Effector memory CD4-positive, alpha-beta T cell (primary cell): Measurements from ENCODE around the gene TPD52L2.

Experiments
- DNase-seq, 3 donors: peaks; one replicate each; pipeline ENCODE4 v3.0.0-alpha.2; 2020
- H3K27ac ChIP-seq: 2 replicates; pipeline ENCODE4 v1.7.0; 2013; ENCODE audit warnings: mild to moderate bottlenecking, low read length, moderate library complexity; ENCODE audit not compliant: insufficient read depth, poor library complexity, severe bottlenecking
- H3K27me3 ChIP-seq: replicated peaks from 2 replicates; pipeline ENCODE4 v1.7.0; 2013; ENCODE audit warnings: mild to moderate bottlenecking, low read length; ENCODE audit not compliant: insufficient read depth, control insufficient read depth, poor library complexity, severe bottlenecking
- H3K36me3 ChIP-seq: 2 replicates; pipeline ENCODE4 v1.7.0; 2013; ENCODE audit warnings: mild to moderate bottlenecking, low read length, moderate library complexity; ENCODE audit not compliant: control insufficient read depth, insufficient read depth
- H3K4me1 ChIP-seq: 2 replicates; pipeline ENCODE4 v1.7.0; 2013; ENCODE audit warnings: low read length, mild to moderate bottlenecking; ENCODE audit not compliant: control insufficient read depth, insufficient read depth, poor library complexity, severe bottlenecking
- H3K4me3 ChIP-seq: 2 replicates; pipeline ENCODE4 v1.7.0; 2013; ENCODE audit warnings: low read length, low read depth, mild to moderate bottlenecking; ENCODE audit not compliant: insufficient read depth, poor library complexity, severe bottlenecking
- H3K9me3 ChIP-seq: 2 replicates; pipeline ENCODE4 v1.7.0; 2013; ENCODE audit warnings: mild to moderate bottlenecking, low read length, moderate library complexity; ENCODE audit not compliant: control insufficient read depth

Gene TPD52L2

DNA sequence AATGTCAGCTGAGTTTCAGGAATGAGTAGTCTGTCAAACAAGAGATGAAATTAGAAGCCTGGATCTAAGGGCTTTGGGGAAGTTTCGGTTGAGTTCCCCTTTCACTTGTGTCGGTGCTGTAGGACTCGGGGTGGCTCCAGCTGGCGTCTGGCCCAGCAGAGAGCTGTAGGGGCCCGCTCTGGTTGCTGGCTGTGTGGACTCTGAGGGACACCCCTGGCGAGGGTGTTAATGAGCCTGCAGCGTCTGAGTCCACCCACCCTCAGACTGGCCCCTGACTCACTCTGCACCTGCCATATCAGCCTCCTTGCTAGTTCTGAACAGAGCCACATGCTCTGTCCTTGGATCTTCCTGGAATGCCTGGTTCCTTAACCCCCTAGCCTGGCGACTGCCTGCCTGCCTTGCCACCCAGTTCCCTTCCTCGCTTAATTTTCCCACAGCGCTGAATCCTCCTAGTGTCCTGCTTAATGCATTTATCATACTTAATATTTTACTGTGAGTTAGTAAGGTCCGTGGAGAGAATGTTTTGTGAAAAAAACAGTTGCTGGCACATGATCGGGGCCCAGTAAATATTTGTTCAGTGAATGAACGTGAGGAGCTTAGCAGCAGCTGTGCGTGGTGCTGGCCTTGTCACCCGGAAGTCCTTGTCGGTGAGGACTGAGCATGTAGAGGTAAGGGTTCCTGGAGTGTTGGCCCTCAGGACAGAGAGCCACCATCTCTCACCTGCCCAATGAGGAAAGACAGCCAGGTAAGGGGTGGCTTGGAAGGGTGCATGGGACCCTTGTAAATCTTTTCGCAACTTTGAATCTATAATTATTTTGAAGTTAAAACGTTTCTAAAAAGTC is 31.4 kb downstream of the TPD52L2 start:
- H3K4me3 ChIP-seq, result peak overlapping the region; percentile 53
- no peak for DNase-seq
- peaks cover 25% of the 10 kb centered on the region for H3K4me1 ChIP-seq

DNA sequence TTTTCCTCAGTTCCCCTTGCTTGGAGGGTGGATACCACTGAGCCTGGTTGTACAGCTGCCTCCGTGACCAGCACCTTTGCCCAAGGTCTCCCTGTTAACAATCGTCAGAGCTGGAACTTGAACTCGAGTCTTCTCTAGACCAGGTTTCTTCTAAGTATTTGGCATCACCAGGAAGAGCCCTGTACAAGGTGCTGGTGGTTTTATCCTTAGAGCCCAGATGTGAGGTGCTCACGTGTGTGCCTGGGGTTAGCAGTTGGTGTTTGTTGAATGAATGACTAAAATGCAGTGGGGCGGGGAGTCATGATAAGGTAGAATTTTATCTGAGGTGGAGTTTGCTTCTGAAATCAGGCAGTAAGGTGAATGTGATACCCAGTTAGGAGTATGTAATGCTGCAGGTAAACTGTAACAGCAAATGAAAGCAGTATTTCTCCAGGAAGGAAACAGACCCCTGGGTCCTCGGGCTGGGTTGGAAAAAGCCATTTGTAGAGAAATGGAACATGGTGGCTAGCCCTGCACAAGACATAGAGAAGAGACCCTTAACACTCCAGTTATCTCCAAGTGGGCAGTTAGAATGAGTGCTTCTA is 33.0 kb downstream of the TPD52L2 start:
- H3K9me3 ChIP-seq, result no peaks in the 10 kb centered on the region
- peaks cover 3% of the 10 kb centered on the region for H3K36me3 ChIP-seq
- H3K27me3 ChIP-seq, result no peaks in the 10 kb centered on the region
- H3K4me1 ChIP-seq, result peaks cover 27% of the 10 kb centered on the region
- H3K4me3 ChIP-seq, result no peak overlapping the region
- no peak for DNase-seq
- no peak overlapping the region for H3K27ac ChIP-seq

More for the DNA sequence above, 31.4 kb downstream of the TPD52L2 start:
- Histone ChIP-seq H3K27ac (peak overlapping the region; percentile 82), H3K27me3 (no peaks in the 10 kb centered on the region), H3K36me3 (peaks cover 3% of the 10 kb centered on the region), H3K9me3 (no peaks in the 10 kb centered on the region)

DNA sequence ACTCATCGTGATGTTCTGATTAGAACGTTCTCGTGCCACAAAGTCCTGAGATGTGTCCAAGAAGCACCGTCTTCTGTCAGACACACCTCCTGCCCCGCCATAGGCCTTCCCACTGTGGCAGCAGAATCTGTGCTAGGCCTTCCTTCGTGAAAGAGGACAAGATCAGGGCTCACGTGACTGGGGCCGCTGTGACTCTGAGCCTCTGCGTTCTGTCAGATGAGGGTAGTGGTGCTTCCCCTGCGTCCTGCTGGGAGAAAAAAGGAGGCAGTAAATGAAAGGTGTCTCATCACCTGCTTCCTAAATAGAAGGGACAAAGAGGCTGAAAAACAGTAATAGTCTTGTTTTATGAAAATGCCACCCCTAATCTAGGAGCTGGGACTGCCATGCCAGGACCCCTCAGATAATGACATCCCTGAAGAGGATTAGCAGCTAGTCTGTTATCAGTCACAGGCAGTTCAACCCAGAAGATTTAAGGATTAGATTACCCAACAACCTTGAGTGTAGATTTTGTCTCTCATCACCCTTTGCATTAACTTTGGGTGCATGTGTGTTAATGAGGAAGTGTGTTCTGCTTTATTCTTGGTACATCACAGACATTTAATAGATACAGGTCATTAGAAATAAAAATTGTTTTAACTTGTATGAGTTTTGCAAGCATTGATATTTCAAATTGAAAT is 34.0 kb downstream of the TPD52L2 start:
- no peak for DNase-seq
- no peaks in the 10 kb centered on the region for H3K27me3 ChIP-seq
- no peaks in the 10 kb centered on the region for H3K9me3 ChIP-seq
- H3K36me3 ChIP-seq, result peaks cover 3% of the 10 kb centered on the region
- H3K4me1 ChIP-seq, result peaks cover 37% of the 10 kb centered on the region
- H3K27ac ChIP-seq, result peak overlapping the region; percentile 7
- H3K4me3 ChIP-seq, result no peak overlapping the region

DNA sequence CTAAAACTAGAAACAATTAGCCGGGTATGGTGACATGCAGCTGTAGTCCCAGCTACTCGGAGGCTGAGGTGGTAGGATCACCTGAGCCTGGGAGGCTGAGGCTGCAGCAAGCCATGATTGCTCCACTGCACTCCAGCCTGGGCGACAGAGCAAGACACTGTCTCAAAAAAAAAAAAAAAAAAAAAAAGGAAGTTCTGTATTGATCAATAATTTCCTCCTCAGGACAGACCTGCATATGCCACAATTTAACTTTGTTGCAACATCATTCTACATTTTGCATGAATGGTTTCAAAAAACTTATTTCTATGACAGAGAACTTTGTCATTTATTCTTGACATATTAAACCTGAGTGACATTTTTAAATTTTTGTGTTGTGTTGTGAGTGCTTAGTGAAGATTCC is 35.3 kb downstream of the TPD52L2 start:
- peaks cover 3% of the 10 kb centered on the region for H3K36me3 ChIP-seq
- no peak overlapping the region for H3K4me3 ChIP-seq
- H3K9me3 ChIP-seq, result no peaks in the 10 kb centered on the region
- H3K27me3 ChIP-seq, result no peaks in the 10 kb centered on the region
- peaks cover 38% of the 10 kb centered on the region for H3K4me1 ChIP-seq
- H3K27ac ChIP-seq, result no peak overlapping the region
- DNase-seq, result no peak

DNA sequence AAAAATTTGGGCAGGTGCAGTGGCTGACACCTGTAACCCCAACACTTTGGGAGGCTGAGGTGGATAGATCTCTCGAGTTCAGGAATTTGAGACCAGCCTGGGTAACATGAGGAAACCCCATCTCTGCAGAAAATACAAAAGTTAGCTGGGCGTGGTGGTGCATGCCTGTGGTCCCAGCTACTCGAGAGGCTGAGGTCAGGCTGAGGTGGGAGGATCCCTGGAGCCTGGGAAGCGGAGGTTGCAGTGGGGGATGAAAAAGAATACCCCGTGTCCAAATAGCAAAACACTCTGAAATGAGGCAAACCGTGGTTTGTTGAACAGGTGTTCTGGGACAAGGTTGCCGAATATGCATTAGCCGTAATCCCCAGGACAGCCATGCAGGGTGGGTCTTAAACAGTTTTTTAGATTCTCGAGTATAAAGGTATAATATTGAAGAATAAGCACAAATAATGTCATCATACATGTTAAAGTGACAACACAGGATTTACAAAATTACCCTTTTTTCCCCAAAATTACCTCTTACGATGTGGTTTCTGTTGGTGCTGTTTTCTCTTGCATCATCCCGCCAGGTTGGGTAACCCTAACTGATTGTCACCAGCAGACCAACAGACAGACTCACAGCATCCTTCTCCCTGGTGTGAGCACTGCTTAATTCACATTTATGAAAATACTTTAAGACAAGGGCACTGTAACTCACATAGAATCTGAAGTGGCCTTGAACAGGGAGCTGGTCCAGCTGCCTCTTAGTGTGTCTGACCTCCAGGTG is 38.9 kb downstream of the TPD52L2 start:
- H3K27me3 ChIP-seq, result no peaks in the 10 kb centered on the region
- no peak for DNase-seq
- H3K27ac ChIP-seq, result peak overlapping the region; percentile 11
- H3K36me3 ChIP-seq, result peaks cover 3% of the 10 kb centered on the region
- no peaks in the 10 kb centered on the region for H3K9me3 ChIP-seq
- H3K4me1 ChIP-seq, result peaks cover 17% of the 10 kb centered on the region
- no peak overlapping the region for H3K4me3 ChIP-seq

DNA sequence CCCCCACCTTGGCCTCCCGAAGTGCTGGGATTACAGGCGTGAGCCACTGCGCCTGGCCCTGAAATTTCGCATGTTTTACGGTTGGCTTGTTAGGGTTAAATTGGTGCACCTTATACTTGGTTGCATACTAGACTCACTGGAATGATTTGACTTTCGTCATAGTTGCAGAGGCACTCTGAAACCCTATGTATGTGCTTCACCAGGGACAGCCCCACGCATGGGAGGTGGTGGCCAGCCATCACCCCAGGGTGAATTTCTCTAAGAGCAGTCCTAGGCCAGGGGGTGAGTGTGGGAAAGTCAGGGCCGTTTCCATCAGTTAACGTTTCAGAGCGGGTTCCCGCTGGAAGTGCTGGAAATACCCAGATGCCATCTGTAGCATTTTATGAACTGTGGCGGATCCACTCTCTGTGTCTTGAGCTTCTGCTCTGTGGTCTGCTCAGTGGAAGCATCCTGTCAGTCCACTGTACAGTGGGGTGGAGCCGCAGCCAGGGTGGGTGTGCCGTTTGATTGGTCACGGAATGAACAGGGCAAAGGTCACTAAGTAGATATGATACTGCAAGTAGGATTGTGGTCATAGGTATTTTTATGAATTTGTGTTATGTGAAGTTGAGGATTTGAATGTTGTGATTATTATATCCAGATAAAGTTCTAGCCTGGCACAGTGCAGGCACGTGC is 43.1 kb downstream of the TPD52L2 start:
- no peak for DNase-seq
- no peak overlapping the region for H3K27ac ChIP-seq
- no peaks in the 10 kb centered on the region for H3K9me3 ChIP-seq
- H3K36me3 ChIP-seq, result no peaks in the 10 kb centered on the region
- H3K4me3 ChIP-seq, result no peak overlapping the region
- H3K27me3 ChIP-seq, result no peaks in the 10 kb centered on the region
- peaks cover 23% of the 10 kb centered on the region for H3K4me1 ChIP-seq

DNA sequence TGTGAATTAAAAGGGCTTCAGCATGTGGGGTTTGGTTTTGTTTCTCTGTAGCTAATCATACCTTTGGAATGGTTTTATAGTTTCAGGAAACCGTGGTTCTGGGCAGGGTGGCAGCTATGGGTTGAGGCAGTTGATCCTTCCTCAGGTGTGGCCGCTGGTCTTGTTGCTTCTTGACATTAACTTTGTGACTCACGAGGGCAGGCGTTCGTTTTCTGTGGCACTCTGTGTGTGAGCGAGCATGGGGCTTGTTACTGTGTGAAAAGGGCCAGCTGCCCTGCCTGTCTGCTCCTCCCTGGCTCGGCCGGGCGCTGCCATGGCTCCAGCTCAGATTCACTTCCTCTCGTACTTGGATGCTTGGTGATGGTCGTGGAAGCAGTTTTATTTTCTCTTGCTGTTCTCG is 46.1 kb downstream of the TPD52L2 start:
- peaks cover 12% of the 10 kb centered on the region for H3K4me1 ChIP-seq
- H3K27me3 ChIP-seq, result no peaks in the 10 kb centered on the region
- H3K36me3 ChIP-seq, result no peaks in the 10 kb centered on the region
- DNase-seq, result no peak
- no peak overlapping the region for H3K27ac ChIP-seq
- H3K9me3 ChIP-seq, result no peaks in the 10 kb centered on the region
- H3K4me3 ChIP-seq, result no peak overlapping the region

DNA sequence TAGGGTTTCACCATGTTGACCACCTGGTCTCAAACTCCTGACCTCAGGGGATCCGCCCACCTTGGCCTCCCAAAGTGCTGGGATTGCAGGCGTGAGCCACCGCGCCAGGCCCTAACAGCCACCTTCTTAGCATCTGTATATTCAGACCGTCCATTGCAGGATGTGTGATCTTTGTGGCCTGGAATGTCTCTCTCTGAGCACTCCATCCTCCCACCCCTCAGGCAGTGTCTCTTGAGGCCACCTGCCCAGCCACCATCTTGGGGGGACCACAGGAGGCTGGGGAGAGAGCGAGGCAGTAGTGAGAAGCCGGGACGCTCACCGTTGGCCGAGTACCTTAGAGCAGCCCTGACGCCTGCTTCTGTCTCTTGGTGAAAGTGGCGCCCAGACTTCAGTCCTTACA is 48.7 kb downstream of the TPD52L2 start:
- DNase-seq, result no peak
- Histone ChIP-seq H3K4me1 (peaks cover 12% of the 10 kb centered on the region), H3K4me3 (no peak overlapping the region), H3K27me3 (no peaks in the 10 kb centered on the region), H3K9me3 (no peaks in the 10 kb centered on the region), H3K36me3 (no peaks in the 10 kb centered on the region), H3K27ac (no peak overlapping the region)

DNA sequence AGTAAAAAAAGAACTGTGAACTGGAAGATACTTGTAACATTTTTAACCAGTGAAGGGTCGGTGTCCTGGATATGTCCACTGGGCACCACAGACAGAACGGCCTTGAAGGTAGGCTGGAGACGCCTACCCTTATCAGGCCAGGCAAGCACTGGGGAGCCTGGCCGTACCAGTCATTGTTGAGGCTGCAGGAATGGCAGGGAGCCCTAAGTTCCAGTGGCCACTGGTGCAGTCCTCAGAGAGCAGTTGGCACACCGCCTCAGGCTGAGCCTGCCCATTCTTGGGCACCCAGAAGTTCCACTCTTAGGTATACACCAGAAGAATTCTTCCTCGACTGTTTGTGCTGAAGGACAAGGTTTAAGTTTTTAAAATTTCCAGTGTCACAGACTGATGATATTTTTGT is 50.4 kb downstream of the TPD52L2 start:
- Histone ChIP-seq H3K36me3 (peaks cover 3% of the 10 kb centered on the region), H3K9me3 (no peaks in the 10 kb centered on the region), H3K4me3 (no peak overlapping the region), H3K27ac (no peak overlapping the region), H3K4me1 (peaks cover 9% of the 10 kb centered on the region), H3K27me3 (no peaks in the 10 kb centered on the region)
- no peak for DNase-seq
